NCI-H82 treated with DMSO at 0.1 percent for 48 hours (cell line): Measurements from ENCODE around the gene NDUFB8.

Source experiments
- DNase-seq: peaks from one replicate; lab custom pipeline; 2025; ENCODE audit not compliant: unreplicated experiment; lab: John Stamatoyannopoulos, UW

Gene NDUFB8

GRCh38 chr10:100508266-100508665 is 21.4 kb downstream of the NDUFB8 start:
- no peak for DNase-seq

DNA sequence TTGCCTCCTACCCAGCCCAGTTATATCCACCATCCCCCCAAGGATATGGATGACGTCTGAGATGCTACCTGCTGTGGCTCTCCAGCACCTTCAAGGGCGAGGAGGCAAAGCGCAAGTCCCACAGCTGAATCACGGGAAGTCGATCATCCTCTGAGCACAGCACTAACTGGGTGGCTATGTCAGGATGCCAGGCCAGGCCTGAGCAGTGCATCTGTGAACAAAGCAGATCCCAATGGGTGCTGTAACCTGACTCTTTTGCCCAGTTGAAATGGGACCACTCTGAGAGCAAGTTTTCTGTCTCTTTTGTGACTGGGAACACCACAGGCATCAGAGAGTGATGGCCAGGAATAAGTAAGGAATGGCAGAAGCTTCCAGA is 22.3 kb downstream of the NDUFB8 start:
- DNase-seq = no peak

GRCh38 chr10:100506596-100507356 is 22.9 kb downstream of the NDUFB8 start:
- no peak for DNase-seq

DNA sequence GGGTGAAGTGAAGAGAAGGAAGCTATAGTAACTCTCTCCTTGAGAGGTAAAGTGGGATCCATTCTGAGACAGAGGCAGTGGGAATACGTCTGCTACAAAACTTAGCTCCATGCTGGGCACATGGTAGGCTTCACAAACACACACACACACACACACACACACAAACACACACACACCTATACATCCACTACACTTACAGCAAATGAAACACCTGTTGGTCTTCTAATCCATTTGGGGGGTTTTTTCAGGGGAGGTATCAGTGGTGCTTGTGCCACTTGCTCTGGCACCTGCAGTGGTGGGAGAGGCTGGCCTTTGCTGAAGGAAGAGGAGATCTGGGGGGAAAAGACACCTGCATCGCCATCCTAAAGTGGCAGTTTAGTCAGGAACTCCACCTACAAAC is 24.5 kb downstream of the NDUFB8 start:
- no peak for DNase-seq

GRCh38 chr10:100504096-100504495 is 25.6 kb downstream of the NDUFB8 start:
- DNase-seq = no peak

DNA sequence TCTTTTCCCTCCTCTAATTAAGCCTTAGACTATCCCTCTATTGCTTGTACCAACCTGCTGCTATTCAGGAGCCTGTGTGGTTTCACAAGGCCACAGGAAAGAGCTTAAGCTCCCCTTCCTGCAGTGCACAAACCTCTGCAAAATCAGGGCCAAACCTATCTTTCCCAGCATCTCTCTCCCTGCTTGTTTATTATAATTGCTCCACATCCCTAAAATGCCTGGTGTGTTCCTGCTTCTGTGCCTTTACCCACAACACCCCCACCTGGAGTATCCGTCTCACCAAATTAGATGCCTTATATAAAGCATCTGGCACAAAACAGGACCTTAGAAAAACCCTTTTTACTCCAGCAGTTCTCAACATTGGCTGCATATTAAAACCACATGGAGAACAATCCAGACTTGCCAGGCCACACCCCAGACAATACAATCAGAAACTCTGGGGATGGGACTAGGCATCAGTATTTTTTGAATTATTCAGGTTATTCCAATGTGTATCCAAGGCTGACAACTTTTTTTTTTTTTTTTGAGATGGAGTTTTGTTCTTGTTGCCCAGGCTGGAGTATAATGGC is 26.7 kb downstream of the NDUFB8 start:
- no peak for DNase-seq

- DNase-seq = no peak
Measured at GRCh38 chr10:100501423-100501822, 28.2 kb downstream of the NDUFB8 start.

GRCh38 chr10:100498059-100498458 is 31.6 kb downstream of the NDUFB8 start:
- no peak for DNase-seq

DNA sequence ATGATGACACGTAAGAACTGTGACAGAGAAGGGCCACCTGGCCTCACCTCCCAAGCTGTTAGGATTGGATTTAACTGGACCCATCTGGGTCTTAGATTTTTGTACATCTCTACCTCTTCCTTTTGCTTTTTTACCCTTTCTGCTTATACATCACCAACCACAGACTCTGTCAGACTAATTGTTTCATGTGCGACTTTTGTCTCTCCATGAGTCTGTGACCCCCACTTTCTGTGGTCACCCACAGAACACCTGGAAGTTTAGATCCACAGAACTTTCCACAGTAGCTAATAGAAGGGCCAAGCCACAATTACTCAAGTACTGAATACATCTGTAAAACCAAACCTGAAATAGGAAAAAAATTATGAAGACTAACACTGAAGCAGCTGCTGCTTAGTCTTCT is 33.1 kb downstream of the NDUFB8 start:
- DNase-seq = no peak

- no peak for DNase-seq
Measured at GRCh38 chr10:100490531-100490930, 39.1 kb downstream of the NDUFB8 start.

DNA sequence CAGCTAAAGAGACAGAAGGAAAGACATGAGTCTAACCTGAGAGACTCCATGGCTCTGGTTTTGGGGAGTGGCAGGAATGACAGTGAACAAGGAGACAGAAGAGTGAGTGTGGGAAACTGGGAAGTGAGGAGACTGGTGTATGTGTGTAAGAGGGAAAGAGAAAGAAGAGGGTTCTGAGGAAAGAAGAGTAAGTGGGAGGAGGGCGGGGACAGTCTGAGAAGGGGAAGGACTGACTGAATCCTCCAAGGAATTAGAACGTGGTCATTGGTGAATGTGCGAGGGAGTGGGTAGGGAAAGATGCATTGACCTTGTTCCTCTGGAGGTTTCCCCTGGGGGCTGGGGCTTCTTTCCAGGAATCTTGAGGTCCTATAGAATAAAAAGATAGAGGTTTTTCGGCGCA is 40.3 kb downstream of the NDUFB8 start:
- no peak for DNase-seq

DNA sequence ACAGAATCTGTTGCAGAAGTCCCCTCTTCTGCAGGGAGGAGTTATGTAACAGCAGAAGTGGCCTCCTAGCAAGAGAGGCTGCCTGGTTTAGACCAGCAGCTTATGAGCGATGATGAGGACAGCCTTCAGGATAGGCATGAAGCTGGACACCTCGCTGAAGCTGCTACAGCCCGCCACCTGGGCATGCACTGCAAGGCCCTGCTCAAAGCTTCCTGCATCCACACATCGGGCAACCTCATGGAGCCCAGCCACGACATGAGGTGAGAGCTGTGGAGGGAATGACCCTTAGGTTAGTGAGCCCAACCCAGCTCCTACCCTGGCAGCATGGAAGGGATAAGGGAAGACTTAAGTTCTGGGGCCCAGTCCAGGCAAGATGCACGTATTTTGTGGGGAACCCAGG is 42.1 kb downstream of the NDUFB8 start:
- DNase-seq = no peak

GRCh38 chr10:100485801-100486495 is 43.7 kb downstream of the NDUFB8 start:
- no peak for DNase-seq

- no peak for DNase-seq
Measured at GRCh38 chr10:100485366-100485765, 44.3 kb downstream of the NDUFB8 start.

DNA sequence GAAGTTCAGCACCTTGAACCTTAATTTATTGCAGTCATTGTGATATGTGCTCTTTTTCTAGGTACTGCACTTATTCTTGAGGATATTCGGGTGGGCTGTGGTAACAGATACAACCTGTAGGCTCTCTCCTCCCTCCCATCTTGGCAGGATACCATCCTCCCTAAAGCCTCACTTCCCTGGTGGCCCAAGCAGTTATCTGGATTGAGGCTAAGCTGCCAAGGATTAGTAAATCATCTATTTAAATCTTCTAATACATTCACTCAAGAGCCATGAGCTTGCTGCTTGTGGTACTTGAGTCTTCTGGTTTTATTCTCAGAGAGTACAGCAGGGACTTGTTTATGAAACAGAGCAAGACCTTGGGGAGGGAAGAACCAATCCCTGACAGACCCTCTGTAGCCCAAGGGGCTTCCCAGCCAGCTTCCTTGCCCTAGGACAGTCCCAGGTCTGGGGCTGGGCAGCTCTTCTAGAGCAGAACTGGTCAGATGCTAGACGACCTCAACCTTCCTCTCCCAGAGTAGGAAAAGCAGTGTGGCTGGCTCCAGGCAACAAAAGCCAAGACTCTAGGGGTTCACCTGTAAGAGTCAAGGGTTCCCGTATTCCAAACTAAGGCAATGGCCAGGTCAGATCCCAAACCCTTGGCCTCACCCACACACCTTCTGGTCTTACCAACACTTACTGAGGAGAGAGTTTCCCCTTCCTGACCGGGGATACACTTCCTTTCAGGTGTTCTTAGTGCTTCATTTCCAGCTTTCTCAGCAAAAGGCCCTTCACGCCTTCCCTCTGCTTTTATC is 45.6 kb downstream of the NDUFB8 start:
- DNase-seq = peak; percentile 8

DNA sequence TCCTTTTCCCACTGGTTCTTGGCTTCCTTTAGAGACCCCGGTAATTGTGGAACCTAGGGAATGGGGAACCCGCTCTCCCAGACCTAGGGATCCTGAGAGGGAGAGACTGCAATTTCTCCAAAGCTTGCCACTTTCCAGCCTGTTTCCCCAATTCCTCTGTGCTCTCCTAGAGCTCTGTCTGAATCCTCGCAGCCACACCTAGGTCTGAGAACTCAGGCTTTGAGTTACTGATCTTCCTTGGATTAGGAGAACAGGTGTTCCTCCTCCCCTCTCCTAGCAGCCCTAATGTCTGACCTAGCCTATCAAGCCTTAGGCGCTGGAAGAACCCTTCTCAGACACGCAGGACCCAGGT is 46.9 kb downstream of the NDUFB8 start:
- DNase-seq = no peak

DNA sequence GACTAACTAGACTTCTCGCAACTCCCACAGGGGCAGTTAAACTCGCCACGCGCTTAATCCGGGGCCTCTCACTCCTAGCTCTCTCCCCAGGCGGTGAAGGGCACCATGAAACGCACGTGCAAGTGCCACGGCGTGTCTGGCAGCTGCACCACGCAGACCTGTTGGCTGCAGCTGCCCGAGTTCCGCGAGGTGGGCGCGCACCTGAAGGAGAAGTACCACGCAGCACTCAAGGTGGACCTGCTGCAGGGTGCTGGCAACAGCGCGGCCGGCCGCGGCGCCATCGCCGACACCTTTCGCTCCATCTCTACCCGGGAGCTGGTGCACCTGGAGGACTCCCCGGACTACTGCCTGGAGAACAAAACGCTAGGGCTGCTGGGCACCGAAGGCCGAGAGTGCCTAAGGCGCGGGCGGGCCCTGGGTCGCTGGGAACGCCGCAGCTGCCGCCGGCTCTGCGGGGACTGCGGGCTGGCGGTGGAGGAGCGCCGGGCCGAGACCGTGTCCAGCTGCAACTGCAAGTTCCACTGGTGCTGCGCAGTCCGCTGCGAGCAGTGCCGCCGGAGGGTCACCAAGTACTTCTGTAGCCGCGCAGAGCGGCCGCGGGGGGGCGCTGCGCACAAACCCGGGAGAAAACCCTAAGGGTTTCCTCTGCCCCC is 47.4 kb downstream of the NDUFB8 start:
- peak; percentile 30 for DNase-seq

DNA sequence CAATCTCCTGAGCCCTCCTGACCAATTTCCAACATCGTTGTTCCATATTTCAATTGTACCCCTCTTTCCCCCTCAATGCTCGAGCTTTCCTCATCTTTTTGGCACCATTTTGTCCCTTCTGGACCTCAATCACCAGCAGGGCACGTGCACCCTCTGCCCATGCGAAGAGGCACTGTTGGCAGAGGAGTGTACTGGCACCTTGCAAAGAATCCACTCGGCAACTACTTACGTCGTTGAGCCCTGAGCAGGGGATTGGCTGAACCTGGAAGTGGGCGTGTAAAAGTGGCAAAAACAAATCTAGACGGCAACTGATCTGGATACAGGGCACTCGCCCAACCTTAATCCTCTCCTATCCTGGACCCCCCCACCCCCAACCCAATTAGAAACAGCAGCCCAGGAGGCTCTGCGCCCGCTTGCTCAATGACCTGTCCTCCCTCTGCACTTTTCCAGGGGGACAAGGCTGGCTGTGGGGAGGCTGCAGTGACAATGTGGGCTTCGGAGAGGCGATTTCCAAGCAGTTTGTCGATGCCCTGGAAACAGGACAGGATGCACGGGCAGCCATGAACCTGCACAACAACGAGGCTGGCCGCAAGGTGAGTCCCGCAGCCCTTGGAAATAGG is 48.1 kb downstream of the NDUFB8 start:
- DNase-seq = peak; percentile 70

DNA sequence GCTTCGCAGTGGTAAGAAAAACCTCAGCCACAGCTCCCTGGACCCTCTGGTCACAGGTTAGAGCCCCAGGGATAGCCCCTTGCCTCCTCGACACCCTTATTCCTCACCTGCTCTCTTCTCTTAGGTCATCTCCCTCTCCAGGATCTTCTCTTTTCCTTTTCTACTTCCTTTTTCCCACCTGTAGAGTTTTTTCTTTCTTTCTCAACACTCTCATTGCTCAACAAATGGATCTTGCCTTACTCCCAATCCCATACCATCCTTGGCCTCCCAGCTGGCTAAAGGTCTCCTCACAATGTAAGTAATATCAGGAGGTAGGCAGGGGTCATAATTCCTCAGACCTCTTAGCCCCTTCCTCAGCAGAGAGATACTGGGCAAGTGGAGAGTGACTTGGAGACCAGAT is 49.7 kb downstream of the NDUFB8 start:
- DNase-seq = no peak

DNA sequence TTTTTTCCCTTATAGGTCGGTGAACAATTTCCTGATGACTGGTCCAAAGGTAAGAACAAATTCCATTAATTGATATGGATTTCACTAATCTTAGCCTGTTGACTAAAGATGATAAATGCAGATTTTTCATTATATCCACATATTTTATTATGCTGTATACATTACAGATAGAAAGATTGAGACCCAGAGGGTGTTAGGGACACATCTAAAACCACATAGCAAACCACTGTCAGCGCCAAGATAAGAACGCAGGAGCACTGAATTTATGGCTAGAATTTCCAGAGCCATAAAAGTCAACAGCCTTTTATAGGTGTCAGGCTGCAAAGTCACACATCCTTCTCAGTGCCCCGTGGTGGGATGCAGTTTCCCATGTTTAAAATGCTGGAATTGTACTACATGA is 50.6 kb downstream of the NDUFB8 start:
- no peak for DNase-seq

DNA sequence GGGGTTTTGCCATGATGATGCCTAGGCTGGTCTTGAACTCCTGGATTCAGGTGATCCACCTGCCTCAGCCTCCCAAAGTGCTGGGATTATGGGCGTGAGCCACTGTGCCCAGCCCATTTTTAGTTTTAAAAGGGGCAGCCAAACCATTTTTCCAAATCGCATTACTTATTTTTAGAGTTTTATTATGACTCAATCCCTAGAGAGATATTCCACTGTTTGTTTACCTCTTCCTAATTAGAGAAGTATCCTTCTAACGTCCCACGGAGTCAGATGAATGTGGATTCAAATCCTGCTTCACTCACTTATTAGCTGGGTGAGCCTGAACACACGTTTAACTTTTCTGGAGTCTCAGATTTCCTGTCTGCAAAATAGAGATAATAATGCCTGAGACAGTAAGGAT is 51.7 kb downstream of the NDUFB8 start:
- no peak for DNase-seq
